ENCODE measurements around the gene CCDC149.

The CCDC149 gene

GRCh38 chr4:24855741-24856140, 57.1 kb downstream of the CCDC149 start:
- Histone ChIP-seq H3K4me1 (ENCODE audit: control insufficient read depth, low read depth, low read length) (no peaks in the 10 kb centered on the region), H4K8ac (ENCODE audit: low read depth, low read length) (no peak overlapping the region), H3K18ac (ENCODE audit: low read length) (no peak overlapping the region), H3K79me1 (ENCODE audit: low read length) (no peaks in the 10 kb centered on the region), H3K23ac (ENCODE audit: low read length) (no peak overlapping the region), H3K9ac (ENCODE audit: low read length) (no peak overlapping the region), H3K4ac (ENCODE audit: low read depth, low read length) (no peak overlapping the region), H3K27ac (ENCODE audit: low read depth, low read length) (no peak overlapping the region), H3K4me2 (ENCODE audit: low read length) (no peak overlapping the region), H2BK5ac (ENCODE audit: low read length) (no peak overlapping the region), H3K27me3 (ENCODE audit: insufficient read depth, low read length, poor library complexity) (no peaks in the 10 kb centered on the region), H3K36me3 (ENCODE audit: control insufficient read depth, insufficient read depth, low read length) (no peaks in the 10 kb centered on the region), H3K56ac (ENCODE audit: low read length) (no peak overlapping the region), H2BK15ac (replicated peaks; ENCODE audit: low read depth) (no peak overlapping the region), H3K4me3 (ENCODE audit: low read length) (no peak overlapping the region), H2BK120ac (ENCODE audit: low read depth, low read length) (no peak overlapping the region), H4K5ac (ENCODE audit: low read length) (no peak overlapping the region), H3K79me2 (ENCODE audit: control insufficient read depth, insufficient read depth, low read length) (no peaks in the 10 kb centered on the region), H2AK5ac (ENCODE audit: low read length) (no peak overlapping the region)
- DNase-seq = peak; percentile 11
- no CpG with 5 or more reads among the region's 2 CpGs for WGBS (ENCODE audit: extremely low coverage, insufficient coverage, low lambda C conversion rate)

DNA sequence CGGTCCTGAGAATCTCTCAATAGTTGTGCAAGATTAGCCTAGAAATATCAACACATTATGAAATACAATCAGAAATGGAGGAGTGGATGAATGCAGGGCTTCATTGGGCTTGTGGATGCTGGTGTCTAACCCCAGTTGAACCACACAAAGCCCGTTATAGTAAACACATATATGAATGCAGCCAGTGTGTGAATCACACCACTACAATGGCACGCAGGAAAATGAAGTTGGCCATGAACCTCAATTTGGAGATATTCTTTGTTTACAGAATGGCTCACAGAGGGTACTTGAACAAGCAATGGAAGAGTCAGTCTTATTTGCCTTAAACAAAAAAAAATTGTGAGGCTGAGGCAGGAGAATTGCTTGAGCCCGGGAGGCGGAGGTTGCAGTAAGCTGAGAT, 59.7 kb downstream of the CCDC149 start:
- no peaks in the 10 kb centered on the region for H3K27me3 ChIP-seq (ENCODE audit: insufficient read depth, low read length, poor library complexity)
- no peak overlapping the region for H3K4me2 ChIP-seq (ENCODE audit: low read length)
- no peaks in the 10 kb centered on the region for H3K36me3 ChIP-seq (ENCODE audit: control insufficient read depth, insufficient read depth, low read length)
- no peak overlapping the region for H3K23ac ChIP-seq (ENCODE audit: low read length)
- no peak overlapping the region for H2BK5ac ChIP-seq (ENCODE audit: low read length)
- no CpG with 5 or more reads among the region's 5 CpGs for WGBS (ENCODE audit: extremely low coverage, insufficient coverage, low lambda C conversion rate)
- no peak overlapping the region for H4K5ac ChIP-seq (ENCODE audit: low read length)
- H3K79me1 ChIP-seq (ENCODE audit: low read length) = no peaks in the 10 kb centered on the region
- no peak overlapping the region for H2BK120ac ChIP-seq (ENCODE audit: low read depth, low read length)
- no peak for DNase-seq
- H3K4me1 ChIP-seq (ENCODE audit: control insufficient read depth, low read depth, low read length) = no peaks in the 10 kb centered on the region
- no peak overlapping the region for H3K4me3 ChIP-seq (ENCODE audit: low read length)
- no peak overlapping the region for H3K27ac ChIP-seq (ENCODE audit: low read depth, low read length)
- H3K56ac ChIP-seq (ENCODE audit: low read length) = no peak overlapping the region
- H3K9ac ChIP-seq (ENCODE audit: low read length) = no peak overlapping the region
- no peak overlapping the region for H3K4ac ChIP-seq (ENCODE audit: low read depth, low read length)
- H4K8ac ChIP-seq (ENCODE audit: low read depth, low read length) = no peak overlapping the region
- no peak overlapping the region for H2BK15ac ChIP-seq (replicated peaks; ENCODE audit: low read depth)
- H2AK5ac ChIP-seq (ENCODE audit: low read length) = no peak overlapping the region
- H3K79me2 ChIP-seq (ENCODE audit: control insufficient read depth, insufficient read depth, low read length) = no peaks in the 10 kb centered on the region
- no peak overlapping the region for H3K18ac ChIP-seq (ENCODE audit: low read length)

DNA sequence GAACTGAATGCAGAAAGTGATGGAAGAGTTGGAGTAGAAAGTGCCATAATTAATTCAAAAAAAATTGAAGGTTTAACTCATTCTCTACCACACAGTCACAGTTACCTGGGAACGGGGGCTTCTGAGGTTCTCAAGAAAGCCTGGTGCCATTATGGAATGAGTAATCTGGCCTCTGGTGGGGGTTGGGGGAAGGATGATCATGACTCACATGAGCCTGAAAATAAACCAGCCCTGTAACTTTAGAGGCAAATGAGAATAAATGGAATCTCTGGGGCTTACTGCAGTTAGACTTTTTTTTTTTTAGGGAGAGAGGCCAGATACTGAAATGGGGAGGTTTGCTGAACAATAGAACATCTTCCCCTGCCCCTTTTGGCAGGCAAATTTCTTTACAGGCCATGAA, 62.2 kb downstream of the CCDC149 start:
- Histone ChIP-seq H3K18ac (ENCODE audit: low read length) (no peak overlapping the region), H4K8ac (ENCODE audit: low read depth, low read length) (no peak overlapping the region), H3K56ac (ENCODE audit: low read length) (no peak overlapping the region), H2BK5ac (ENCODE audit: low read length) (no peak overlapping the region), H3K23ac (ENCODE audit: low read length) (no peak overlapping the region), H3K27me3 (ENCODE audit: insufficient read depth, low read length, poor library complexity) (no peaks in the 10 kb centered on the region), H3K4ac (ENCODE audit: low read depth, low read length) (no peak overlapping the region), H3K36me3 (ENCODE audit: control insufficient read depth, insufficient read depth, low read length) (no peaks in the 10 kb centered on the region), H3K4me1 (ENCODE audit: control insufficient read depth, low read depth, low read length) (peaks cover 3% of the 10 kb centered on the region), H3K27ac (ENCODE audit: low read depth, low read length) (no peak overlapping the region), H2BK15ac (replicated peaks; ENCODE audit: low read depth) (no peak overlapping the region), H2BK120ac (ENCODE audit: low read depth, low read length) (no peak overlapping the region), H4K5ac (ENCODE audit: low read length) (no peak overlapping the region), H3K79me2 (ENCODE audit: control insufficient read depth, insufficient read depth, low read length) (no peaks in the 10 kb centered on the region), H2AK5ac (ENCODE audit: low read length) (no peak overlapping the region), H3K9ac (ENCODE audit: low read length) (no peak overlapping the region), H3K4me2 (ENCODE audit: low read length) (no peak overlapping the region), H3K79me1 (ENCODE audit: low read length) (no peaks in the 10 kb centered on the region), H3K4me3 (ENCODE audit: low read length) (no peak overlapping the region)
- no CpG with 5 or more reads among the region's 1 CpG for WGBS (ENCODE audit: extremely low coverage, insufficient coverage, low lambda C conversion rate)
- peak; percentile 16 for DNase-seq

- WGBS (ENCODE audit: extremely low coverage, insufficient coverage, low lambda C conversion rate) = no CpG with 5 or more reads among the region's 2 CpGs
Observed at GRCh38 chr4:24849756-24850155, 63.1 kb downstream of the CCDC149 start.

DNA sequence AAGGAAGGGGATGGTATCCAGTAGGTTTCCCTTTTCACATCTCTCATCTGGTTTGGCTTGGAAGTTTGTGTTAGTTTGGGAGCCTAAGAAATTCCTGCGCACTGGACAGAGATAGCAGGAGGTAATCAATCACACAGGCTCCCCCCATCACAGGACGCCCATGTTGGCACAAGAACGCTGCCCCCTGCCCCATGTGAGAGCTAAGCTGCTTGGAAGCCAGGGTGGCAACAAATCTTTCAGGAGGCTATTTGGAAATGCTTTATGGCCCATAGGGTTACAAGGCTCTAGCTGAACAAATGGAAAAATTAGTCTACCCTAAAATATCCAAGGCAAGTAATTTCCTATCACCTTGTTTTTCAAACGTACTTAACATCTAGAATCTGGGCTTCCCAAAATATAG, 63.5 kb downstream of the CCDC149 start:
- no peak overlapping the region for H3K4me3 ChIP-seq (ENCODE audit: low read length)
- H3K79me1 ChIP-seq (ENCODE audit: low read length) = no peaks in the 10 kb centered on the region
- H3K27me3 ChIP-seq (ENCODE audit: insufficient read depth, low read length, poor library complexity) = no peaks in the 10 kb centered on the region
- no peak overlapping the region for H3K4me2 ChIP-seq (ENCODE audit: low read length)
- H3K79me2 ChIP-seq (ENCODE audit: control insufficient read depth, insufficient read depth, low read length) = no peaks in the 10 kb centered on the region
- H3K4me1 ChIP-seq (ENCODE audit: control insufficient read depth, low read depth, low read length) = peaks cover 3% of the 10 kb centered on the region
- no peaks in the 10 kb centered on the region for H3K36me3 ChIP-seq (ENCODE audit: control insufficient read depth, insufficient read depth, low read length)
- no peak overlapping the region for H2AK5ac ChIP-seq (ENCODE audit: low read length)
- no peak overlapping the region for H4K5ac ChIP-seq (ENCODE audit: low read length)
- H4K8ac ChIP-seq (ENCODE audit: low read depth, low read length) = no peak overlapping the region
- H3K23ac ChIP-seq (ENCODE audit: low read length) = no peak overlapping the region
- no CpG with 5 or more reads among the region's 4 CpGs for WGBS (ENCODE audit: extremely low coverage, insufficient coverage, low lambda C conversion rate)
- H3K9ac ChIP-seq (ENCODE audit: low read length) = no peak overlapping the region
- no peak overlapping the region for H3K18ac ChIP-seq (ENCODE audit: low read length)
- DNase-seq = no peak
- no peak overlapping the region for H2BK5ac ChIP-seq (ENCODE audit: low read length)
- no peak overlapping the region for H2BK15ac ChIP-seq (replicated peaks; ENCODE audit: low read depth)
- no peak overlapping the region for H2BK120ac ChIP-seq (ENCODE audit: low read depth, low read length)
- H3K56ac ChIP-seq (ENCODE audit: low read length) = no peak overlapping the region
- no peak overlapping the region for H3K27ac ChIP-seq (ENCODE audit: low read depth, low read length)
- H3K4ac ChIP-seq (ENCODE audit: low read depth, low read length) = no peak overlapping the region

More at GRCh38 chr4:24849756-24850155, 63.1 kb downstream of the CCDC149 start:
- H3K18ac ChIP-seq (ENCODE audit: low read length) = no peak overlapping the region
- H3K36me3 ChIP-seq (ENCODE audit: control insufficient read depth, insufficient read depth, low read length) = no peaks in the 10 kb centered on the region
- no peak overlapping the region for H3K56ac ChIP-seq (ENCODE audit: low read length)
- no peaks in the 10 kb centered on the region for H3K79me2 ChIP-seq (ENCODE audit: control insufficient read depth, insufficient read depth, low read length)
- H4K8ac ChIP-seq (ENCODE audit: low read depth, low read length) = no peak overlapping the region
- no peaks in the 10 kb centered on the region for H3K27me3 ChIP-seq (ENCODE audit: insufficient read depth, low read length, poor library complexity)
- H3K9ac ChIP-seq (ENCODE audit: low read length) = no peak overlapping the region
- H3K23ac ChIP-seq (ENCODE audit: low read length) = no peak overlapping the region
- no peak overlapping the region for H4K5ac ChIP-seq (ENCODE audit: low read length)
- H2BK120ac ChIP-seq (ENCODE audit: low read depth, low read length) = no peak overlapping the region
- no peak overlapping the region for H3K4ac ChIP-seq (ENCODE audit: low read depth, low read length)
- H3K27ac ChIP-seq (ENCODE audit: low read depth, low read length) = no peak overlapping the region
- H3K79me1 ChIP-seq (ENCODE audit: low read length) = no peaks in the 10 kb centered on the region
- no peak overlapping the region for H3K4me3 ChIP-seq (ENCODE audit: low read length)
- H2AK5ac ChIP-seq (ENCODE audit: low read length) = no peak overlapping the region
- no peak overlapping the region for H2BK15ac ChIP-seq (replicated peaks; ENCODE audit: low read depth)
- no peak overlapping the region for H3K4me2 ChIP-seq (ENCODE audit: low read length)
- no peak for DNase-seq
- H3K4me1 ChIP-seq (ENCODE audit: control insufficient read depth, low read depth, low read length) = peaks cover 3% of the 10 kb centered on the region
- H2BK5ac ChIP-seq (ENCODE audit: low read length) = no peak overlapping the region

GRCh38 chr4:24846716-24847115, 66.1 kb downstream of the CCDC149 start:
- no peak overlapping the region for H3K18ac ChIP-seq (ENCODE audit: low read length)
- no peak overlapping the region for H3K4me2 ChIP-seq (ENCODE audit: low read length)
- H3K4me3 ChIP-seq (ENCODE audit: low read length) = no peak overlapping the region
- H3K79me1 ChIP-seq (ENCODE audit: low read length) = no peaks in the 10 kb centered on the region
- WGBS (ENCODE audit: extremely low coverage, insufficient coverage, low lambda C conversion rate) = no CpG with 5 or more reads among the region's 5 CpGs
- no peak overlapping the region for H4K8ac ChIP-seq (ENCODE audit: low read depth, low read length)
- H3K56ac ChIP-seq (ENCODE audit: low read length) = no peak overlapping the region
- H3K9ac ChIP-seq (ENCODE audit: low read length) = no peak overlapping the region
- no peak overlapping the region for H2BK120ac ChIP-seq (ENCODE audit: low read depth, low read length)
- H3K23ac ChIP-seq (ENCODE audit: low read length) = no peak overlapping the region
- peaks cover 3% of the 10 kb centered on the region for H3K4me1 ChIP-seq (ENCODE audit: control insufficient read depth, low read depth, low read length)
- no peak overlapping the region for H2BK15ac ChIP-seq (replicated peaks; ENCODE audit: low read depth)
- H3K27ac ChIP-seq (ENCODE audit: low read depth, low read length) = no peak overlapping the region
- no peaks in the 10 kb centered on the region for H3K79me2 ChIP-seq (ENCODE audit: control insufficient read depth, insufficient read depth, low read length)
- H2BK5ac ChIP-seq (ENCODE audit: low read length) = no peak overlapping the region
- no peaks in the 10 kb centered on the region for H3K36me3 ChIP-seq (ENCODE audit: control insufficient read depth, insufficient read depth, low read length)
- no peak overlapping the region for H3K4ac ChIP-seq (ENCODE audit: low read depth, low read length)
- no peak overlapping the region for H4K5ac ChIP-seq (ENCODE audit: low read length)
- H2AK5ac ChIP-seq (ENCODE audit: low read length) = no peak overlapping the region
- H3K27me3 ChIP-seq (ENCODE audit: insufficient read depth, low read length, poor library complexity) = no peaks in the 10 kb centered on the region
- DNase-seq = no peak
